Stomach (tissue), 9 donors: ENCODE measurements around the gene LHFPL4. TPM values are rescaled to one million over a fixed set of nuclear protein-coding genes. Genes with fewer than 3 reads are reported as not detected.

Source experiments
- DNase-seq, 2 donors: peaks; one replicate each; pipeline versions ENCODE4 v3.0.0 to v3.0.0-alpha.2; 2013 to 2019
- H3K27ac ChIP-seq, 5 donors: fragments of 200-600 bp in 4 of 5; sonication (generic) in 4 of 5; one replicate each; pipeline ENCODE4 v1.5.1; 2013 to 2019; ENCODE audit warnings: mild to moderate bottlenecking in 1 of 5, moderate library complexity in 1 of 5
- H3K27me3 ChIP-seq, 3 donors: fragments of 200-600 bp; sonication (generic); one replicate each; pipeline ENCODE4 v1.5.1; 2017 to 2019; ENCODE audit warnings: mixed run types in 1 of 3
- H3K36me3 ChIP-seq, 4 donors: fragments of 200-600 bp; sonication (generic); 1 replicate in 3 of 4; 2 replicates in 1 of 4; pipeline ENCODE4 v1.5.1; 2016 to 2019
- H3K4me1 ChIP-seq, 4 donors: fragments of 200-600 bp; sonication (generic); one replicate each; pipeline ENCODE4 v1.5.1; 2016 to 2019
- H3K4me3 ChIP-seq, 4 donors: fragments of 200-600 bp; sonication (generic) in 3 of 4; one replicate each; pipeline ENCODE4 v1.5.1; 2016 to 2019; ENCODE audit warnings: mild to moderate bottlenecking in 1 of 4
- H3K9me3 ChIP-seq, 4 donors: fragments of 200-600 bp; sonication (generic); one replicate each; pipeline ENCODE4 v1.5.1; 2016 to 2019
- EP300 ChIP-seq: sonication (generic); formaldehyde crosslinking; IDR thresholded peaks from one replicate; pipeline ENCODE4 v1.6.1; 2017; ENCODE audit warnings: antibody characterized with exemption
- POLR2A ChIP-seq, 4 donors: fragments of 450-650 bp; IDR thresholded peaks; one replicate each; pipeline ENCODE4 v1.6.1; 2016; ENCODE audit warnings: antibody characterized with exemption in 4 of 4, control low read depth in 2 of 4, mild to moderate bottlenecking in 1 of 4, moderate library complexity in 1 of 4
- POLR2AphosphoS5 ChIP-seq, 3 donors: sonication (generic); formaldehyde crosslinking; IDR thresholded peaks; one replicate each; pipeline ENCODE4 v1.6.1; 2016; ENCODE audit warnings: antibody characterized with exemption in 3 of 3
- WGBS, 5 donors: extraction: QIAGEN DNeasy Blood & Tissue Kit in 3 of 5; methylation state at CpG; one replicate each; pipeline versions ENCODE4 v1.1.5 to v1.1.7; 2013 to 2018; 5-methylcytosine and 5-hydroxymethylcytosine counted together
- intact Hi-C: fragments of 100-400 bp; cut with DNase I; formaldehyde crosslinking; loops from one replicate; pipeline ENCODE4 v1.15.1; 2023; ENCODE audit warnings: low total_unique reads
- polyA plus RNA-seq, 3 donors: library from polyadenylated mRNA; stranded (reverse); fragments of 200-250 nt; gene quantifications; one replicate each; pipeline ENCODE4 v1.2.3, GENCODE V29; 2013
- total RNA-seq, 5 donors: library from RNA; depleted of rRNA; stranded (reverse); fragments of >200 nt; gene quantifications; one replicate each; pipeline versions ENCODE4 v1.1.0 to v1.2.3, GENCODE V29; 2014 to 2016
- TF ChIP-seq, protein P1 (sequence below), 7 experiments: fragments of 450-650 bp in 4 of 7; fragments of 200-600 bp in 3 of 7; sonication (generic) in 3 of 7; IDR thresholded peaks; one replicate each; pipeline ENCODE4 v1.5.1; 2016 to 2019; ENCODE audit warnings: antibody characterized with exemption in 7 of 7, control low read depth in 2 of 7, mild to moderate bottlenecking in 1 of 7
- donor health status: healthy with polysubstance abuse.
- donor health status: Bipolar disorder and iron deficiency.
- donor health status: healthy.

The LHFPL4 gene
- total and polyA plus RNA-seq, 8 donors, result 0.06 to 0.92 (median 0.25) TPM; not detected in 4

DNA sequence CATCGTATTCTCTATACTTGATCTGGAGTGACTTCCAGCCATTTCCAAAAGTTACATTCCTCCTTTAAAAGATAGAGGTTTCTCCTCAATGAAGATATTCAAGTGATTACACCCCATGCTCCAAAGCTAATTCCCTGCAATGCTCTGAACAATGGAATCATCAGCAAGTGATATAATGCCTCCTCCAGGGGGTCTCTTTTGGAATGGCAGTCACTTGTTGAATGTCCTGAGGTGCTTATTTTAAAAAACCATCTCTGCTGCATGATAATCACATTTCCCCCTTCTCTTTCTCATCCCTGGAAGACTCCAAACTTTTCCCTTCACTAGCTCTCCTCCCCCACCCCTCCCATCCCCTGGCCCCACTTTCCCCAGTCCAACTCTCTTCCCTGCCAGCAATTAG is 2.6 kb downstream of the LHFPL4 start:
- H3K27me3 ChIP-seq, result peaks cover 8 to 74% (median 35%) of the 10 kb centered on the region in 3 donors
- H3K27ac ChIP-seq, result no peak overlapping the region
- no peak overlapping the region for H3K4me3 ChIP-seq
- 74 to 94% (median 80%) methylated on average over 1 of the region's 1 CpG for WGBS, 5 donors
- H3K9me3 ChIP-seq, result peaks cover 0 to 7% (median 3%) of the 10 kb centered on the region in 4 donors
- H3K4me1 ChIP-seq, result peaks cover 0 to 7% (median 2%) of the 10 kb centered on the region in 4 donors
- no peak for DNase-seq
- H3K36me3 ChIP-seq, result no peaks in the 10 kb centered on the region
- TF ChIP-seq POLR2AphosphoS5 (IDR thresholded peaks at IDR 0.05), result no peak
- TF ChIP-seq EP300, result no peak
- no peak for TF ChIP-seq POLR2A (IDR thresholded peaks at IDR 0.05)
- TF ChIP-seq, protein P1, sequence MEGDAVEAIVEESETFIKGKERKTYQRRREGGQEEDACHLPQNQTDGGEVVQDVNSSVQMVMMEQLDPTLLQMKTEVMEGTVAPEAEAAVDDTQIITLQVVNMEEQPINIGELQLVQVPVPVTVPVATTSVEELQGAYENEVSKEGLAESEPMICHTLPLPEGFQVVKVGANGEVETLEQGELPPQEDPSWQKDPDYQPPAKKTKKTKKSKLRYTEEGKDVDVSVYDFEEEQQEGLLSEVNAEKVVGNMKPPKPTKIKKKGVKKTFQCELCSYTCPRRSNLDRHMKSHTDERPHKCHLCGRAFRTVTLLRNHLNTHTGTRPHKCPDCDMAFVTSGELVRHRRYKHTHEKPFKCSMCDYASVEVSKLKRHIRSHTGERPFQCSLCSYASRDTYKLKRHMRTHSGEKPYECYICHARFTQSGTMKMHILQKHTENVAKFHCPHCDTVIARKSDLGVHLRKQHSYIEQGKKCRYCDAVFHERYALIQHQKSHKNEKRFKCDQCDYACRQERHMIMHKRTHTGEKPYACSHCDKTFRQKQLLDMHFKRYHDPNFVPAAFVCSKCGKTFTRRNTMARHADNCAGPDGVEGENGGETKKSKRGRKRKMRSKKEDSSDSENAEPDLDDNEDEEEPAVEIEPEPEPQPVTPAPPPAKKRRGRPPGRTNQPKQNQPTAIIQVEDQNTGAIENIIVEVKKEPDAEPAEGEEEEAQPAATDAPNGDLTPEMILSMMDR (IDR thresholded peaks at IDR 0.05), result no peak
- intact Hi-C loops, result no loop called here

DNA sequence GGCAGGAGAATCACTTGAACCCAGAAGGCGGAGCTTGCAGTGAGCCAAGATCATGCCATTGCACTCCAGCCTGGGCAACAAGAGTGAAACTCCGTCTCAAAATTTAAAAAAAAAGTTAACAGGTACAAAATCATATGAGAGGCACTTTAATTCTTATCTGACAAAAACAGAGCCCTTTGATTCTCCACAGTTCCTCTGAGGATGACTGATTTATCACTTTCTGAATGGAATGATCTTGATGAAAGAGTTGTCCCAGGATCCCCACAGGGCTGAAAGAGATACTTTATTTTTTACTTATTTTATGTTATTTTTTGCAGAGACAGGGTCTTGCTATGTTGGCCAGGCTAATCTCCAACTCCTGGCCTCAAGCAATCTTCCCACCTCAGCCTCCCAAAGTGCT is 4.0 kb downstream of the LHFPL4 start:
- DNase-seq, result no peak
- Histone ChIP-seq H3K9me3 (peaks cover 0 to 7% (median 3%) of the 10 kb centered on the region in 4 donors), H3K36me3 (no peaks in the 10 kb centered on the region), H3K4me1 (peaks cover 0 to 7% (median 2%) of the 10 kb centered on the region in 4 donors), H3K27me3 (peaks cover 8 to 61% (median 35%) of the 10 kb centered on the region in 3 donors), H3K4me3 (no peak overlapping the region), H3K27ac (no peak overlapping the region)
- TF ChIP-seq POLR2A (IDR thresholded peaks at IDR 0.05), result no peak
- TF ChIP-seq EP300, result no peak
- TF ChIP-seq, protein P1 (IDR thresholded peaks at IDR 0.05), result no peak
- TF ChIP-seq POLR2AphosphoS5 (IDR thresholded peaks at IDR 0.05), result no peak
- WGBS, 5 donors, result 82 to 89% (median 85%) methylated on average over 2 of the region's 2 CpGs
- intact Hi-C loops, result no loop called here

DNA sequence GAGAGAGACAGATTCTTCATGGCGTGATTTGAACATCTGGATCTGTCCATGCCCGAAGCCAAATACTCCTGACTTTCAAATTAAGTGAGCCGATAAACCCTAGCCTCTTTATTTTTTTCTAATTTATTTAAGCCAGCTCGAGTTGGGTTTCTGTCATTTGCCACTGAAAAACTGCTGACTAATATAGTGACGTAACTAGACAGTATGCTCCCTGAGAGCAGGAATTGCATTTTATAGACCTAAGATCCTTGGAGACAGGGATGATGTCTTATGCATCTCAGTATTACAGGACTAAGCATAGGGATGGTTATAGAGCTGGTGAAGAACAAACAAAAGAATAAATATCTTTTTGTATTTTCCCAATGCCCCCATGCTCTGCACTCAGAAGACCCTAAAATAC is 4.6 kb downstream of the LHFPL4 start:
- H3K27ac ChIP-seq, result no peak overlapping the region
- H3K4me1 ChIP-seq, result peaks cover 0 to 7% (median 2%) of the 10 kb centered on the region in 4 donors
- H3K4me3 ChIP-seq, result no peak overlapping the region
- peaks cover 8 to 55% (median 31%) of the 10 kb centered on the region in 3 donors for H3K27me3 ChIP-seq
- TF ChIP-seq POLR2A (IDR thresholded peaks at IDR 0.05), result no peak
- TF ChIP-seq EP300, result no peak
- no peak for DNase-seq
- peaks cover 0 to 7% (median 3%) of the 10 kb centered on the region in 4 donors for H3K9me3 ChIP-seq
- 78 to 83% (median 82%) methylated on average over 5 of the region's 5 CpGs for WGBS, 5 donors
- no peaks in the 10 kb centered on the region for H3K36me3 ChIP-seq
- intact Hi-C loops, result no loop called here

DNA sequence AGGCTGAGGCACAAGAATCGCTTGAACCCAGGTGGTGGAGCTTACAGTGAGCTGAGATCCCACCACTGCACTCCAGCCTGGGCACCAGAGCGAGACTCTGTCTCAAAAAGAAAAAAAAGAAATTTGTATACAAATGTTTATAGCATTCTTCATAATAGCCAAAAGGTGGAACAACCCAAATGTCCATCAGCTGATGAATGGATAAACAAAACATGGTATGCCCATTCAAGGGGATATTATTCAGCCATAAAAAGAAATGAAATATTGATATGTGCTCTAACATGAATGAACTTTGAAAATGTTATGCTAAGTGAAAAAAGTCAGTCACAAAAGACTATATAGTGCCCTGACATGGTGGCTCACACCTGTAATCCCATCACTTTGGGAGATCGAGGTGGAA is 11.4 kb downstream of the LHFPL4 start:
- 70 to 92% (median 89%) methylated on average over 3 of the region's 3 CpGs for WGBS, 5 donors
- TF ChIP-seq, protein P1 (IDR thresholded peaks at IDR 0.05), result no peak
- no peak for TF ChIP-seq POLR2AphosphoS5 (IDR thresholded peaks at IDR 0.05)
- no peak for TF ChIP-seq POLR2A (IDR thresholded peaks at IDR 0.05)
- TF ChIP-seq EP300, result no peak
- Histone ChIP-seq H3K9me3 (peaks cover 0 to 6% (median 0%) of the 10 kb centered on the region in 4 donors), H3K36me3 (no peaks in the 10 kb centered on the region), H3K27ac (no peak overlapping the region), H3K27me3 (peaks cover 0 to 3% (median 0%) of the 10 kb centered on the region in 3 donors), H3K4me3 (no peak overlapping the region), H3K4me1 (no peaks in the 10 kb centered on the region)
- no peak for DNase-seq
- intact Hi-C loops, result no loop called here

DNA sequence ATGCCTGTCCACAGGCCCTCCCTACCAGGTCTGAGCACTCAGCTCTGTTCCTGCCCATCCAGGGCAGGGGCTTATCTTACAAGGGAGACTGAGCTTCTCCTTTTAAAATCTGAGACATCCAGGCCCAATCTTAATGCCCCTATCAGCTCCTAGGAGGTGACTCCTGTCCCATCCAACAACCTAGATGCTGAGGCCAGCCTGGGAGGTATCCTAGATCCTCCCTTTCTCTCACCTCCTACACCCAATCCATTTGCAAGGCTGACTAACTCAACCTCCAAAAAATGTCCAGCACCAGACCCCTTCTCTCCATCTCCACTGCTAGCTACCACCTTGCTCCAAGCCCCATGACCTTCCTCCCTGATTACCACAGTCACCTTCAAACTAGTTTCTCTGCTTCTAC is 17.4 kb downstream of the LHFPL4 start:
- intact Hi-C loops, result no loop called here
- H3K4me3 ChIP-seq, result no peak overlapping the region
- no peaks in the 10 kb centered on the region for H3K36me3 ChIP-seq
- no peak for TF ChIP-seq EP300
- TF ChIP-seq, protein P1 (IDR thresholded peaks at IDR 0.05), result no peak
- TF ChIP-seq POLR2A (IDR thresholded peaks at IDR 0.05), result no peak
- TF ChIP-seq POLR2AphosphoS5 (IDR thresholded peaks at IDR 0.05), result no peak
- no peaks in the 10 kb centered on the region for H3K4me1 ChIP-seq
- H3K9me3 ChIP-seq, result no peaks in the 10 kb centered on the region
- H3K27me3 ChIP-seq, result peaks cover 0 to 18% (median 7%) of the 10 kb centered on the region in 3 donors
- DNase-seq, result no peak
- H3K27ac ChIP-seq, result no peak overlapping the region
